H1 (cell line): ENCODE measurements around the gene ANKLE1. TPM values are rescaled to one million over a fixed set of nuclear protein-coding genes. Genes with fewer than 3 reads are reported as not detected.

Source experiments
- CTCF ChIA-PET: fragments of 300-600 bp; sonication (Branson Sonifier 250); formaldehyde crosslinking; loops from one replicate; lab custom pipeline; 2021; ENCODE audit not compliant: partially characterized antibody; lab: Charles Lee
- POLR2A ChIA-PET: fragments of 300-600 bp; sonication (Branson Sonifier 250); formaldehyde crosslinking; loops from one replicate; lab custom pipeline; 2021; ENCODE audit warnings: inconsistent platforms; ENCODE audit not compliant: partially characterized antibody; lab: Charles Lee
- DNase-seq, 2 experiments: peaks; one replicate each; pipeline versions ENCODE4 v3.0.0 to v3.0.0-alpha.2; 2010 to 2022; ENCODE audit warnings: low spot score in 2 of 2, low read depth in 1 of 2, mixed read lengths in 1 of 2
- FAIRE-seq: peaks from 2 replicates; lab custom pipeline; 2011; peaks lifted over from hg19 to GRCh38; lab: Jason Lieb, UNC
- H2AFZ ChIP-seq: 2 replicates; pipeline ENCODE4 v1.8.1; 2012; ENCODE audit warnings: low read length, inconsistent platforms
- H2AK5ac ChIP-seq: 2 replicates; pipeline ENCODE4 v1.6.1; 2013; ENCODE audit warnings: low read depth, low read length
- H2BK120ac ChIP-seq: replicated peaks from 2 replicates; pipeline ENCODE3; 2013; ENCODE audit warnings: low read depth, low read length, inconsistent platforms
- H2BK12ac ChIP-seq: 2 replicates; pipeline ENCODE4 v1.6.1; 2013; ENCODE audit warnings: low read depth, low read length
- H2BK15ac ChIP-seq: 2 replicates; pipeline ENCODE4 v1.6.1; 2013; ENCODE audit warnings: low read length
- H2BK20ac ChIP-seq: 2 replicates; pipeline ENCODE4 v1.6.1; 2013; ENCODE audit warnings: low read length
- H2BK5ac ChIP-seq: 2 replicates; pipeline ENCODE4 v1.6.1; 2013; ENCODE audit warnings: low read depth, low read length
- H3K14ac ChIP-seq: 2 replicates; pipeline ENCODE4 v1.6.1; 2013; ENCODE audit warnings: inconsistent platforms; ENCODE audit not compliant: insufficient read length
- H3K18ac ChIP-seq: 2 replicates; pipeline ENCODE4 v1.6.1; 2013; ENCODE audit warnings: low read length; ENCODE audit errors: extremely low read depth
- H3K23ac ChIP-seq: 2 replicates; pipeline ENCODE4 v1.6.1; 2013; ENCODE audit warnings: inconsistent platforms; ENCODE audit not compliant: insufficient read length
- H3K23me2 ChIP-seq: 2 replicates; pipeline ENCODE4 v1.6.1; 2013; ENCODE audit warnings: low read depth, low read length
- H3K27ac ChIP-seq: 2 replicates; pipeline ENCODE4 v1.6.1; 2011; ENCODE audit warnings: low read depth, low read length, inconsistent platforms
- H3K27me3 ChIP-seq, 4 experiments: replicated peaks in 1 of 4; 1 replicate in 1 of 4; 2 replicates in 3 of 4; pipeline versions ENCODE4 v1.6.1 to v1.8.1; 2011 to 2013; ENCODE audit warnings: low read length in 3 of 4, mild to moderate bottlenecking in 3 of 4, inconsistent platforms in 2 of 4, mixed read lengths in 2 of 4, moderate library complexity in 1 of 4; ENCODE audit not compliant: control insufficient read depth in 3 of 4, insufficient read depth in 3 of 4; ENCODE audit errors: extremely low read depth in 1 of 4
- H3K36me3 ChIP-seq, 4 experiments: 2 replicates each; pipeline versions ENCODE4 v1.6.1 to v1.8.1; 2011 to 2013; ENCODE audit warnings: mild to moderate bottlenecking in 4 of 4, low read length in 3 of 4, moderate library complexity in 2 of 4, control low read depth in 1 of 4, inconsistent platforms in 1 of 4; ENCODE audit not compliant: insufficient read depth in 4 of 4, control insufficient read depth in 2 of 4
- H3K4ac ChIP-seq: replicated peaks from 2 replicates; pipeline ENCODE3; 2013; ENCODE audit warnings: low read length, low read depth, mixed read lengths, inconsistent platforms; ENCODE audit not compliant: insufficient read length
- H3K4me1 ChIP-seq, 4 experiments: replicated peaks in 1 of 4; 1 replicate in 1 of 4; 2 replicates in 3 of 4; pipeline versions ENCODE4 v1.6.1 to v1.8.1; 2011 to 2013; ENCODE audit warnings: low read length in 3 of 4, inconsistent platforms in 2 of 4, mixed read lengths in 1 of 4; ENCODE audit not compliant: insufficient read depth in 4 of 4, control insufficient read depth in 3 of 4
- H3K4me2 ChIP-seq, 2 experiments: 2 replicates each; pipeline versions ENCODE4 v1.6.1 to v1.8.1; 2011 to 2013; ENCODE audit warnings: low read depth in 2 of 2, low read length in 2 of 2, control low read depth in 1 of 2, inconsistent platforms in 1 of 2, mild to moderate bottlenecking in 1 of 2; ENCODE audit not compliant: insufficient read depth in 1 of 2
- H3K4me3 ChIP-seq, 4 experiments: fragments of 200-600, 300-600 bp in 1 of 4; sonication (generic), shearing (Covaris generic), sonication (Bioruptor Twin) in 1 of 4; 2 replicates each; pipeline versions ENCODE4 v1.5.1 to v1.8.1; 2011 to 2016; ENCODE audit warnings: low read length in 4 of 4, low read depth in 3 of 4, control low read depth in 2 of 4, inconsistent platforms in 2 of 4, mild to moderate bottlenecking in 2 of 4, mixed read lengths in 1 of 4, moderate library complexity in 1 of 4; ENCODE audit not compliant: insufficient read depth in 2 of 4; ENCODE audit errors: extremely low read depth in 1 of 4
- H3K56ac ChIP-seq: replicated peaks from 2 replicates; pipeline ENCODE3; 2013; ENCODE audit warnings: low read depth, mild to moderate bottlenecking, mixed read lengths, low read length, inconsistent platforms; ENCODE audit not compliant: insufficient read length
- H3K79me1 ChIP-seq: 2 replicates; pipeline ENCODE4 v1.6.1; 2013; ENCODE audit warnings: low read depth, low read length, control low read depth
- H3K79me2 ChIP-seq, 2 experiments: 2 replicates each; pipeline versions ENCODE4 v1.6.1 to v1.8.1; 2012 to 2013; ENCODE audit warnings: low read length in 2 of 2, mild to moderate bottlenecking in 2 of 2, inconsistent platforms in 1 of 2; ENCODE audit not compliant: insufficient read depth in 2 of 2, control insufficient read depth in 1 of 2
- H3K9ac ChIP-seq, 4 experiments: replicated peaks in 1 of 4; 1 replicate in 1 of 4; 2 replicates in 3 of 4; pipeline versions ENCODE4 v1.6.1 to v1.8.1; 2011 to 2013; ENCODE audit warnings: low read depth in 3 of 4, low read length in 3 of 4, control low read depth in 2 of 4, mild to moderate bottlenecking in 2 of 4, moderate library complexity in 2 of 4, inconsistent platforms in 1 of 4; ENCODE audit errors: extremely low read depth in 1 of 4
- H3K9me3 ChIP-seq, 2 experiments: 2 replicates each; pipeline versions ENCODE4 v1.6.1 to v1.8.1; 2012 to 2013; ENCODE audit warnings: mild to moderate bottlenecking in 2 of 2, moderate library complexity in 2 of 2, control low read depth in 1 of 2, inconsistent platforms in 1 of 2, low read depth in 1 of 2, low read length in 1 of 2, mixed read lengths in 1 of 2; ENCODE audit not compliant: insufficient read depth in 2 of 2
- H4K20me1 ChIP-seq, 2 experiments: replicated peaks in 1 of 2; 2 replicates each; pipeline versions ENCODE3 to v1.8.1; 2011 to 2013; ENCODE audit warnings: inconsistent platforms in 2 of 2, low read length in 2 of 2, mild to moderate bottlenecking in 1 of 2; ENCODE audit not compliant: insufficient read depth in 2 of 2, control insufficient read depth in 1 of 2
- H4K5ac ChIP-seq: 2 replicates; pipeline ENCODE4 v1.6.1; 2013; ENCODE audit warnings: low read length, low read depth, mixed read lengths, inconsistent platforms; ENCODE audit not compliant: insufficient read length
- H4K8ac ChIP-seq: 2 replicates; pipeline ENCODE4 v1.8.0; 2013; ENCODE audit warnings: mild to moderate bottlenecking, moderate library complexity, low read length, inconsistent platforms; ENCODE audit not compliant: insufficient read depth; ENCODE audit errors: extremely low read depth
- H4K91ac ChIP-seq: replicated peaks from 2 replicates; pipeline ENCODE3; 2013; ENCODE audit warnings: low read length, mixed read lengths, inconsistent platforms; ENCODE audit not compliant: insufficient read length
- ATF3 ChIP-seq: IDR thresholded peaks from 2 replicates; pipeline ENCODE4 v1.6.1; 2011; ENCODE audit warnings: low read depth, mild to moderate bottlenecking, low read length; ENCODE audit not compliant: insufficient read depth
- BRCA1 ChIP-seq: IDR thresholded peaks from 2 replicates; pipeline ENCODE4 v1.6.1; 2012; ENCODE audit warnings: low read depth, low read length, improper control_type of control experiment
- CBX8 ChIP-seq: fragments of 300-800, 300-1000 bp; sonication (generic); IDR thresholded peaks from 2 replicates; pipeline ENCODE4 v1.7.1; 2016; ENCODE audit warnings: low read depth, low read length, borderline replicate concordance
- CHD1 ChIP-seq: IDR thresholded peaks from 2 replicates; pipeline ENCODE4 v1.6.1; 2012; ENCODE audit warnings: low read depth, low read length, improper control_type of control experiment
- EZH2 ChIP-seq: fragments of 200-600 bp; sonication (generic); IDR thresholded peaks from 2 replicates; pipeline ENCODE4 v1.7.1; 2012; ENCODE audit warnings: low read depth, mild to moderate bottlenecking, moderate library complexity, low read length, inconsistent platforms; ENCODE audit not compliant: severe bottlenecking
- GABPA ChIP-seq: IDR thresholded peaks from 2 replicates; pipeline ENCODE4 v1.6.1; 2011; ENCODE audit warnings: mild to moderate bottlenecking, low read length, moderate library complexity, borderline replicate concordance; ENCODE audit not compliant: insufficient read depth
- HDAC6 ChIP-seq: IDR thresholded peaks from one replicate; pipeline ENCODE4 v1.7.1; 2012; ENCODE audit warnings: low read depth, mild to moderate bottlenecking, inconsistent platforms, low read length, moderate library complexity
- KDM5A ChIP-seq: fragments of 200-600 bp; IDR thresholded peaks from 2 replicates; pipeline ENCODE4 v1.7.1; 2012; ENCODE audit warnings: mild to moderate bottlenecking, low read length, inconsistent platforms, mixed read lengths
- POLR2AphosphoS5 ChIP-seq: IDR thresholded peaks from 2 replicates; pipeline ENCODE4 v1.6.1; 2011; ENCODE audit warnings: low read depth, low read length
- RXRA ChIP-seq: IDR thresholded peaks from 2 replicates; pipeline ENCODE4 v1.6.1; 2011; ENCODE audit warnings: low read depth, mild to moderate bottlenecking, low read length, moderate library complexity; ENCODE audit not compliant: insufficient read depth
- SP1 ChIP-seq: IDR thresholded peaks from 2 replicates; pipeline ENCODE4 v1.6.1; 2011; ENCODE audit warnings: low read depth, low read length
- SP2 ChIP-seq: IDR thresholded peaks from 2 replicates; pipeline ENCODE4 v1.6.1; 2012; ENCODE audit warnings: mild to moderate bottlenecking, low read length, inconsistent platforms
- TCF12 ChIP-seq: IDR thresholded peaks from 2 replicates; pipeline ENCODE4 v1.6.1; 2011; ENCODE audit warnings: low read depth, mild to moderate bottlenecking, low read length
- WGBS, 2 experiments: shearing (Covaris generic) in 1 of 2; methylation state at CpG; one replicate each; pipeline versions ENCODE4 v1.1.6 to v1.1.7; 2013 to 2015; ENCODE audit warnings: low lambda C conversion rate in 2 of 2, mixed read lengths in 2 of 2, inconsistent platforms in 1 of 2, low coverage in 1 of 2, missing lambda C conversion rate in 1 of 2; ENCODE audit not compliant: insufficient replicate concordance in 2 of 2, insufficient coverage in 1 of 2, insufficient read length in 1 of 2; ENCODE audit errors: extremely low coverage in 1 of 2, missing lambda C conversion rate in 1 of 2; 5-methylcytosine and 5-hydroxymethylcytosine counted together
- polyA plus RNA-seq, 7 experiments: library from polyadenylated mRNA; depleted of rRNA in 3 of 7; stranded (reverse) in 5 of 7; unstranded in 2 of 7; fragments of >200 nt in 5 of 7; fragments of 200-250 nt in 2 of 7; gene quantifications; 1 replicate in 5 of 7; 2 replicates in 1 of 7; 4 replicates in 1 of 7; pipeline versions ENCODE4 v1.2.1 to v1.2.3, GENCODE V29; 2011 to 2013; ENCODE audit warnings: missing spikeins in 2 of 7, mixed read lengths in 2 of 7
- total RNA-seq: library from RNA; stranded (reverse); fragmentation: NEBNext Ultra II Directional; extraction: Animal tissue kit (Norgen Biotek cat#: 25700); gene quantifications from 2 replicates; pipeline ENCODE4 v1.2.1, GENCODE V29; 2021

The ANKLE1 gene
- total and polyA plus RNA-seq, 2 of the 8 experiments (the other 6 are each of a cell fraction or from before 2014, with no cell fraction given), result 6.1 to 9.6 TPM

GRCh38 chr19:17319473-17320238 lies 38.0 kb downstream of the ANKLE1 start:
- H3K18ac ChIP-seq, result no peak overlapping the region
- WGBS, 2 experiments, result 89% methylated on average over 25 of the region's 40 CpGs; no CpG with 5 or more reads in 1 of the 2 experiments
- H3K79me1 ChIP-seq, result no peaks in the 10 kb centered on the region; the same call in 1 of the 2 replicates
- no peak for DNase-seq
- no peaks in the 10 kb centered on the region for H3K27me3 ChIP-seq
- no peaks in the 10 kb centered on the region for H3K79me2 ChIP-seq
- no peak overlapping the region for H2AK5ac ChIP-seq
- H2BK12ac ChIP-seq, result no peak overlapping the region
- H4K91ac ChIP-seq, result no peak overlapping the region
- no peak overlapping the region for H3K4ac ChIP-seq
- ChIA-PET POLR2A (interaction anchor here (18.5 kb wide), 1 partner anchor 9 kb away, joined by 329 read pairs; the partner anchor contains the start of gene ANO8), CTCF (no interaction called here)
- no peak overlapping the region for H3K14ac ChIP-seq
- H3K4me2 ChIP-seq, result no peak overlapping the region
- no peak overlapping the region for H3K9ac ChIP-seq
- H3K23ac ChIP-seq, result no peak overlapping the region
- no peak overlapping the region for H3K56ac ChIP-seq
- H4K8ac ChIP-seq, result no peak overlapping the region
- H3K27ac ChIP-seq, result no peak overlapping the region
- H2BK5ac ChIP-seq, result no peak overlapping the region
- H4K5ac ChIP-seq, result no peak overlapping the region
- peaks cover 3 to 40% (median 16%) of the 10 kb centered on the region in 4 experiments; a peak in 7 of 8 replicates for H3K36me3 ChIP-seq
- no peak overlapping the region for H2AFZ ChIP-seq
- H2BK120ac ChIP-seq, result no peak overlapping the region
- no peak overlapping the region for H2BK20ac ChIP-seq
- H4K20me1 ChIP-seq, result peaks cover 0 to 3% of the 10 kb centered on the region in 2 experiments
- no peak for FAIRE-seq
- no peak overlapping the region for H2BK15ac ChIP-seq
- no peak overlapping the region for H3K4me3 ChIP-seq
- H3K23me2 ChIP-seq, result no peaks in the 10 kb centered on the region
- H3K4me1 ChIP-seq, result no peaks in the 10 kb centered on the region; a peak in 1 of 7 replicates
- H3K9me3 ChIP-seq, result no peaks in the 10 kb centered on the region
- TF ChIP-seq SP1 (no peak), EZH2 (no peak), ATF3 (no peak), CHD1 (no peak), RXRA (no peak), CBX8 (no peak), POLR2AphosphoS5 (no peak), BRCA1 (no peak), SP2 (no peak), TCF12 (no peak), GABPA (no peak), KDM5A (no peak), HDAC6 (no peak)
